PC-9 (cell line): ENCODE data around the gene TMCC1. TPM values are rescaled to one million over a fixed set of nuclear protein-coding genes. Genes with fewer than 3 reads are reported as not detected.

Experiments
- BruUV-seq: library from RNA; stranded (reverse); fragments of 400-500 nt; replicated peaks from 2 replicates; lab custom pipeline; 2021; lab: Mats Ljungman, UMichigan
- CTCF ChIA-PET: fragments of 300-600 bp; sonication (Branson Sonifier 250); formaldehyde crosslinking; loops from one replicate; lab custom pipeline; 2022; ENCODE audit warnings: antibody characterized with exemption; lab: Charles Lee
- POLR2A ChIA-PET: fragments of 300-600 bp; sonication (Branson Sonifier 250); formaldehyde crosslinking; loops from one replicate; lab custom pipeline; 2022; ENCODE audit warnings: antibody characterized with exemption; ENCODE audit not compliant: unreplicated experiment; lab: Charles Lee
- DNase-seq, 2 experiments: peaks; one replicate each; pipeline versions ENCODE4 v3.0.0 to v3.0.0-alpha.2; 2015 to 2022; ENCODE audit warnings: mixed read lengths in 1 of 2
- H2AFZ ChIP-seq: fragments of 200-600 bp; sonication (generic); 2 replicates; pipeline ENCODE4 v1.8.1; 2017; ENCODE audit warnings: antibody characterized with exemption
- H3F3A ChIP-seq: fragments of 200-600 bp; sonication (generic); 2 replicates; pipeline ENCODE4 v1.8.1; 2017; ENCODE audit warnings: antibody characterized with exemption, mild to moderate bottlenecking, low read depth; ENCODE audit not compliant: insufficient read depth
- H3K27ac ChIP-seq: fragments of 200-600 bp; sonication (generic); 2 replicates; pipeline ENCODE4 v1.6.1; 2016; ENCODE audit warnings: mixed run types
- H3K27me3 ChIP-seq: fragments of 200-600 bp; sonication (generic); 2 replicates; pipeline ENCODE4 v1.6.1; 2016; ENCODE audit warnings: low read depth, mixed run types; ENCODE audit not compliant: insufficient read depth
- H3K36me3 ChIP-seq: fragments of 200-600 bp; sonication (generic); 2 replicates; pipeline ENCODE4 v1.6.1; 2016; ENCODE audit warnings: low read depth, mixed run types
- H3K4me1 ChIP-seq: fragments of 200-600 bp; sonication (generic); replicated peaks from 2 replicates; pipeline ENCODE4 v1.6.1; 2016; ENCODE audit warnings: mixed run types; ENCODE audit not compliant: insufficient read depth
- H3K4me2 ChIP-seq: fragments of 200-600 bp; sonication (generic); 2 replicates; pipeline ENCODE4 v1.6.1; 2017; ENCODE audit warnings: mixed run types
- H3K4me3 ChIP-seq: fragments of 200-600 bp; sonication (generic); 2 replicates; pipeline ENCODE4 v1.6.1; 2016; ENCODE audit warnings: mixed run types
- H3K79me2 ChIP-seq: fragments of 200-600 bp; sonication (generic); 2 replicates; pipeline ENCODE4 v1.6.1; 2017; ENCODE audit warnings: low read depth, mixed run types
- H3K9me2 ChIP-seq: fragments of 200-600 bp; sonication (generic); 2 replicates; pipeline ENCODE4 v1.8.1; 2017; ENCODE audit warnings: mild to moderate bottlenecking; ENCODE audit not compliant: insufficient read depth
- H3K9me3 ChIP-seq: fragments of 200-600 bp; sonication (generic); 2 replicates; pipeline ENCODE4 v1.8.1; 2016; ENCODE audit warnings: low read depth; ENCODE audit not compliant: insufficient read depth
- H4K20me1 ChIP-seq: fragments of 200-600 bp; sonication (generic); 2 replicates; pipeline ENCODE4 v1.8.1; 2017; ENCODE audit not compliant: insufficient read depth
- EZH2 ChIP-seq: fragments of 200-600 bp; sonication (generic); IDR thresholded peaks from 2 replicates; pipeline ENCODE4 v1.8.0; 2017; ENCODE audit warnings: antibody characterized with exemption, low read depth
- intact Hi-C: fragments of 100-400 bp; cut with micrococcal nuclease; formaldehyde crosslinking; loops from one replicate; pipeline ENCODE4 v1.10.0; 2022; ENCODE audit not compliant: unreplicated experiment
- total RNA-seq: library from RNA; stranded (reverse); gene quantifications from 2 replicates; pipeline ENCODE4 v1.2.3, GENCODE V29; 2021
- TF ChIP-seq, protein P1 (sequence below): fragments of 200-600 bp; sonication (generic); conservative IDR thresholded peaks from 2 replicates; pipeline ENCODE4 v1.6.1; 2017; ENCODE audit warnings: mixed run types, antibody characterized with exemption, mild to moderate bottlenecking, moderate library complexity

TMCC1 gene
- total RNA-seq, 1 experiment from 2014 or later, result 41.4 TPM

- H3K4me2 ChIP-seq, result no peak overlapping the region
- H3K4me3 ChIP-seq, result no peak overlapping the region
- no peak overlapping the region for H3K27ac ChIP-seq
- no peaks in the 10 kb centered on the region for H4K20me1 ChIP-seq
- POLR2A ChIA-PET, result no interaction called here
- no peak for TF ChIP-seq EZH2
- TF ChIP-seq, protein P1, sequence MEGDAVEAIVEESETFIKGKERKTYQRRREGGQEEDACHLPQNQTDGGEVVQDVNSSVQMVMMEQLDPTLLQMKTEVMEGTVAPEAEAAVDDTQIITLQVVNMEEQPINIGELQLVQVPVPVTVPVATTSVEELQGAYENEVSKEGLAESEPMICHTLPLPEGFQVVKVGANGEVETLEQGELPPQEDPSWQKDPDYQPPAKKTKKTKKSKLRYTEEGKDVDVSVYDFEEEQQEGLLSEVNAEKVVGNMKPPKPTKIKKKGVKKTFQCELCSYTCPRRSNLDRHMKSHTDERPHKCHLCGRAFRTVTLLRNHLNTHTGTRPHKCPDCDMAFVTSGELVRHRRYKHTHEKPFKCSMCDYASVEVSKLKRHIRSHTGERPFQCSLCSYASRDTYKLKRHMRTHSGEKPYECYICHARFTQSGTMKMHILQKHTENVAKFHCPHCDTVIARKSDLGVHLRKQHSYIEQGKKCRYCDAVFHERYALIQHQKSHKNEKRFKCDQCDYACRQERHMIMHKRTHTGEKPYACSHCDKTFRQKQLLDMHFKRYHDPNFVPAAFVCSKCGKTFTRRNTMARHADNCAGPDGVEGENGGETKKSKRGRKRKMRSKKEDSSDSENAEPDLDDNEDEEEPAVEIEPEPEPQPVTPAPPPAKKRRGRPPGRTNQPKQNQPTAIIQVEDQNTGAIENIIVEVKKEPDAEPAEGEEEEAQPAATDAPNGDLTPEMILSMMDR, result no peak
- CTCF ChIA-PET, result no interaction called here
- H3K79me2 ChIP-seq, result no peaks in the 10 kb centered on the region
- H3F3A ChIP-seq, result peaks cover 24% of the 10 kb centered on the region; the same call in 1 of the 2 replicates
- no peaks in the 10 kb centered on the region for H3K36me3 ChIP-seq
- no peaks in the 10 kb centered on the region for H3K27me3 ChIP-seq
- no peak for DNase-seq
- intact Hi-C loops, result no loop called here
- no TSS peak for BruUV-seq
- H3K9me2 ChIP-seq, result no peaks in the 10 kb centered on the region
- no peaks in the 10 kb centered on the region for H3K9me3 ChIP-seq
- H3K4me1 ChIP-seq, result peaks cover 19% of the 10 kb centered on the region
- no peak overlapping the region for H2AFZ ChIP-seq
Measured at GRCh38 chr3:129636082-129636481, 257.4 kb downstream of the TMCC1 start.

DNA sequence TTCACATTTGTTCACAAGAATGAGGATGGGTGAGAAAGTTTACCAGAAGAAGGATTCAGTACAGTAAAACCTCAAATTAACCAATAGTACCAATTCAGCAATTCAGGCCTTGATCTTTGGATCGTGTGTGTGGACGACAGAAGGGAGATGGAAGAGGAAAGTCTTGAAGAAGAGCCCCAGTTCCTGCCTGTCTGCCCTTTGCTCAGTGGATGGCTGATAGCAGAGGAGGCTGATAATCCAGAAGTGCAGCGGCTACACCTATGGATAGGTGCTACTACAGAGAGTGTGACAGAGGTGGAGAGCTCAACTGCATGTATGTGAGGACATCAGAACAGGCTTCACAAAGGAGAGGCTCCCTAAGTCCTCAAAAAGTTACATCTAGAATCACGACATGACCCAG lies 257.9 kb downstream of the TMCC1 start:
- TF ChIP-seq, protein P1, result no peak
- no peak for TF ChIP-seq EZH2
- Histone ChIP-seq H3K36me3 (no peaks in the 10 kb centered on the region), H4K20me1 (no peaks in the 10 kb centered on the region), H3K27me3 (no peaks in the 10 kb centered on the region), H3K9me3 (no peaks in the 10 kb centered on the region), H3K9me2 (no peaks in the 10 kb centered on the region), H3K4me1 (peaks cover 19% of the 10 kb centered on the region), H3F3A (peaks cover 21% of the 10 kb centered on the region; the same call in 1 of the 2 replicates), H3K4me3 (no peak overlapping the region), H3K79me2 (no peaks in the 10 kb centered on the region), H3K4me2 (no peak overlapping the region), H2AFZ (no peak overlapping the region), H3K27ac (no peak overlapping the region)
- no TSS peak for BruUV-seq
- POLR2A ChIA-PET, result no interaction called here
- intact Hi-C loops, result no loop called here
- no peak for DNase-seq
- CTCF ChIA-PET, result no interaction called here

GRCh38 chr3:129633751-129634481 lies 259.6 kb downstream of the TMCC1 start:
- no peaks in the 10 kb centered on the region for H4K20me1 ChIP-seq
- intact Hi-C loops, result no loop called here
- BruUV-seq, result no TSS peak
- ChIA-PET CTCF (no interaction called here), POLR2A (interaction anchor here (0.6 kb wide), 1 partner anchor 260 kb away, joined by 3 read pairs; the partner anchor contains the start of gene TMCC1)
- peaks cover 21% of the 10 kb centered on the region; the same call in 1 of the 2 replicates for H3F3A ChIP-seq
- H3K9me3 ChIP-seq, result no peaks in the 10 kb centered on the region
- H3K27me3 ChIP-seq, result no peaks in the 10 kb centered on the region
- H2AFZ ChIP-seq, result no peak overlapping the region
- H3K9me2 ChIP-seq, result no peaks in the 10 kb centered on the region
- peak; percentile 28 to 62 for DNase-seq
- H3K4me3 ChIP-seq, result no peak overlapping the region
- H3K4me2 ChIP-seq, result peak overlapping the region; percentile 20; the same call in 1 of the 2 replicates
- H3K36me3 ChIP-seq, result no peaks in the 10 kb centered on the region
- TF ChIP-seq EZH2, result no peak
- TF ChIP-seq, protein P1, result no peak
- H3K79me2 ChIP-seq, result peaks cover 3% of the 10 kb centered on the region
- no peak overlapping the region for H3K27ac ChIP-seq
- peaks cover 22% of the 10 kb centered on the region for H3K4me1 ChIP-seq
